Body of pancreas (tissue), 4 donors: ENCODE data around the gene WDR64.

Experiments used
- CTCF ChIP-seq, 7 experiments: fragments of 450-650 bp in 4 of 7; fragments of 200-600 bp in 3 of 7; sonication (generic) in 3 of 7; IDR thresholded peaks; one replicate each; pipeline ENCODE4 v1.5.1; 2016 to 2019; ENCODE audit warnings: antibody characterized with exemption in 7 of 7
- POLR2A ChIP-seq, 3 donors: fragments of 450-650 bp; IDR thresholded peaks; one replicate each; pipeline ENCODE4 v1.6.1; 2016; ENCODE audit warnings: antibody characterized with exemption in 3 of 3, mild to moderate bottlenecking in 2 of 3

DNA sequence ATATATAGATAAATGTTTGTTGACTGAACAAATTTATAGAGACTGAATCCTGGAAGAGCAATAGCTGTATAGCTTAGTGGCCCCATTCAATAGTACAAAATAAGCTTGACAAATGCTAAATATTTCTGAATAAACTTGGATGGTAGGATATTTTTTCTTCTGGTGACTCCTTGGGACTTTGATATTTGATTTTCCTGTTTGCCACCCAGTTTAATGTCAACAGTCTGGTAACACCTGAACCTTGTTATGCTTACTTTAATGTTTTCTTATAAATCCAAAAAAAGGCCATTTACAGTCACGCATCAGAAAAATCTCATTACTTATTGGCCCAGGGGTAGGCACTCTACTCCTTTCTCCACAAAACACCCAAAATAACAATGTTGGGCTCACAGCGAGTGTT lies 30.8 kb downstream of the WDR64 start:
- no peak for TF ChIP-seq POLR2A (IDR thresholded peaks at IDR 0.05)
- no peak for TF ChIP-seq CTCF (IDR thresholded peaks at IDR 0.05)
